ENCODE results near the gene GRIK2. TPM values are rescaled to one million over a fixed set of nuclear protein-coding genes. Genes with fewer than 3 reads are reported as not detected.

Gene GRIK2
- total RNA-seq, 1 experiment from 2014 or later = 0.61 TPM

DNA sequence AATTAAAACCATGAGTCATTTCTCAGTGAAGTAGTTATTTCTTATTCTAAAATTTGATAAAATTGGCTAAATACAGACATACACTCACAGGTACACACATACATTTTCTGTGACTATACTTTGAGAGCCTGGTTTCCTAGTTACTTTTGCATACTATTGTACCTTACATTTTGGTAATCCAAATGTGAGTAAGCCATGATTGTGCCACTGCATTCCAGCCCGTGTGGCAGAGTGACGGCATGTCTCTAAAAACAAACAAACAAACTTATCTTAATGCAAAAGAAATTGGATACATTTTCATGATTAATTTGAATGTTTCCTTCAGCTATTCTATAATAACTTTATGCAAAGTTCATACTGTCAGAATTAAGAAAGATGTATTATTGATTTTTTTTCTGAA is 628.8 kb downstream of the GRIK2 start:
- BruUV-seq (replicated peaks) = no TSS peak

DNA sequence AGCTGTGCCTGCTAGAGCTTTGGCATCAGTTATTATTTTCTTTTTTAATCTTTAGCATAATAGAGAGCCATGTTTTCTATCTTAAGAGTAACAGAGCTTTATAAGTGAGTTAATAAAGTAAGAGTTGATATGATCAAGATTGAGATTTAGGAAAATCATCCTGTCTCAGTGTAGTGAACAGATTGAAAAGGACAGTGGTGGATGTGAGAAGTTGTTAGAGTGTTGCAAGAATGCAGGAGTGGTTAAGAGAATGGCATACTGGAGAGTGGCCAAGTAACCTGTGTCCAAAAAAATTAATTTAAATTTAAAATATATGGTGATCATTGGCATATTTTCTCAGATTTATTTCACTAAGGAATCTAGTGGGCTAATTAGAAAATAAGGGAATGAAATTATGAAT is 629.3 kb downstream of the GRIK2 start:
- Histone ChIP-seq H3K36me3 (ENCODE audit: low read depth) (no peaks in the 10 kb centered on the region), H2AFZ (peak overlapping the region; percentile 6; the same call in 1 of the 2 replicates), H4K20me1 (ENCODE audit: insufficient read depth) (no peaks in the 10 kb centered on the region), H3K4me3 (no peak overlapping the region), H3K9me2 (ENCODE audit: insufficient read depth) (no peaks in the 10 kb centered on the region), H3K27me3 (ENCODE audit: insufficient read depth, low read depth) (no peaks in the 10 kb centered on the region), H3K4me1 (replicated peaks; ENCODE audit: insufficient read depth) (no peaks in the 10 kb centered on the region), H3F3A (ENCODE audit: insufficient read depth, low read depth) (no peaks in the 10 kb centered on the region), H3K79me2 (ENCODE audit: low read depth) (no peaks in the 10 kb centered on the region), H3K9me3 (ENCODE audit: insufficient read depth, low read depth) (no peaks in the 10 kb centered on the region; the same call in 1 of the 2 replicates), H3K27ac (no peak overlapping the region), H3K4me2 (no peak overlapping the region)
- no peak for TF ChIP-seq EZH2 (IDR thresholded peaks at IDR 0.05; ENCODE audit: low read depth)
- TF ChIP-seq, protein P1, sequence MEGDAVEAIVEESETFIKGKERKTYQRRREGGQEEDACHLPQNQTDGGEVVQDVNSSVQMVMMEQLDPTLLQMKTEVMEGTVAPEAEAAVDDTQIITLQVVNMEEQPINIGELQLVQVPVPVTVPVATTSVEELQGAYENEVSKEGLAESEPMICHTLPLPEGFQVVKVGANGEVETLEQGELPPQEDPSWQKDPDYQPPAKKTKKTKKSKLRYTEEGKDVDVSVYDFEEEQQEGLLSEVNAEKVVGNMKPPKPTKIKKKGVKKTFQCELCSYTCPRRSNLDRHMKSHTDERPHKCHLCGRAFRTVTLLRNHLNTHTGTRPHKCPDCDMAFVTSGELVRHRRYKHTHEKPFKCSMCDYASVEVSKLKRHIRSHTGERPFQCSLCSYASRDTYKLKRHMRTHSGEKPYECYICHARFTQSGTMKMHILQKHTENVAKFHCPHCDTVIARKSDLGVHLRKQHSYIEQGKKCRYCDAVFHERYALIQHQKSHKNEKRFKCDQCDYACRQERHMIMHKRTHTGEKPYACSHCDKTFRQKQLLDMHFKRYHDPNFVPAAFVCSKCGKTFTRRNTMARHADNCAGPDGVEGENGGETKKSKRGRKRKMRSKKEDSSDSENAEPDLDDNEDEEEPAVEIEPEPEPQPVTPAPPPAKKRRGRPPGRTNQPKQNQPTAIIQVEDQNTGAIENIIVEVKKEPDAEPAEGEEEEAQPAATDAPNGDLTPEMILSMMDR (conservative IDR thresholded peaks at IDR 0.05) = no peak
- intact Hi-C loops (cut with micrococcal nuclease; ENCODE audit: unreplicated experiment) = no loop called here
- no TSS peak for BruUV-seq (replicated peaks)
- POLR2A ChIA-PET (ENCODE audit: unreplicated experiment) = no interaction called here
- CTCF ChIA-PET = no interaction called here
- DNase-seq = no peak

More for the DNA sequence above, 628.8 kb downstream of the GRIK2 start:
- POLR2A ChIA-PET (ENCODE audit: unreplicated experiment) = no interaction called here
- Histone ChIP-seq H3K4me3 (no peak overlapping the region), H3K4me2 (no peak overlapping the region), H3K9me2 (ENCODE audit: insufficient read depth) (no peaks in the 10 kb centered on the region), H3K36me3 (ENCODE audit: low read depth) (no peaks in the 10 kb centered on the region), H4K20me1 (ENCODE audit: insufficient read depth) (no peaks in the 10 kb centered on the region), H2AFZ (peak overlapping the region; percentile 6; the same call in 1 of the 2 replicates), H3F3A (ENCODE audit: insufficient read depth, low read depth) (no peaks in the 10 kb centered on the region), H3K9me3 (ENCODE audit: insufficient read depth, low read depth) (no peaks in the 10 kb centered on the region; the same call in 1 of the 2 replicates), H3K27ac (no peak overlapping the region), H3K4me1 (replicated peaks; ENCODE audit: insufficient read depth) (no peaks in the 10 kb centered on the region), H3K79me2 (ENCODE audit: low read depth) (no peaks in the 10 kb centered on the region), H3K27me3 (ENCODE audit: insufficient read depth, low read depth) (no peaks in the 10 kb centered on the region)
- CTCF ChIA-PET = no interaction called here
- intact Hi-C loops (cut with micrococcal nuclease; ENCODE audit: unreplicated experiment) = no loop called here
- no peak for DNase-seq
- TF ChIP-seq EZH2 (IDR thresholded peaks at IDR 0.05; ENCODE audit: low read depth) = no peak
- TF ChIP-seq, protein P1 (conservative IDR thresholded peaks at IDR 0.05) = no peak

DNA sequence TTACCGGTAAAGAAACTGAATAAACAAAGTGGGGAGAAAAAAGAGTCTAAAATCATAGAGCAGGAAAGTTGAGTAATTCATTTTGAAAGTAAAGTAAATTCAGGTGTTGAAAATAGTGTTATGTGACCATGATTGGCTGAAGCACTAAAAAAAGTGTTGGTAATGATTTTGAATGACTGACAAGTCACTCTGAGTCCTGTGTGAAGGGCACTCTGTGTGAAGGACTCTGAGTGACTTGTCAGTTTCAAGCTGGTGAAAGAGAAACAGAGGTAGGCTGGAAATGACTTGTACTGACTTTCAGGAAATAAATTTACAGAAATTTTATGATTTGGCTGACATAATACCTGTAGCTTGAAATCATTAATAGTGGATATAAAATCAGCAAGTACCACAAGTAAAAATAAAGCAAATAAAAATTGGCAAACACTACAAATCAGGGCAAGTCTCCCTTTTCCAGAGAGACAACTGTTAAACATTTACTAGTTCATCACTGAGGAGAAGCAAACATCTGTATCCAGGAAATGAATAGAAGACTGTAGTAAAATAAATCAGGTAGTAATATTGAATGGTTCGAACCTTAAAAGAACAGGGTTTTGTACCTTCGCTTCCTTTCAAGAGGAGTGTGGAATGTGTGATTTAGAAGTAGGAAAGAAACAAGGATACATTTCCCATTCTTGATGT is 630.6 kb downstream of the GRIK2 start:
- no peaks in the 10 kb centered on the region for H3K4me1 ChIP-seq (replicated peaks; ENCODE audit: insufficient read depth)
- no peaks in the 10 kb centered on the region for H3K27me3 ChIP-seq (ENCODE audit: insufficient read depth, low read depth)
- no peaks in the 10 kb centered on the region for H3K9me2 ChIP-seq (ENCODE audit: insufficient read depth)
- no peaks in the 10 kb centered on the region; the same call in 1 of the 2 replicates for H3K9me3 ChIP-seq (ENCODE audit: insufficient read depth, low read depth)
- CTCF ChIA-PET = no interaction called here
- POLR2A ChIA-PET (ENCODE audit: unreplicated experiment) = no interaction called here
- H2AFZ ChIP-seq = no peak overlapping the region
- no peaks in the 10 kb centered on the region for H3K36me3 ChIP-seq (ENCODE audit: low read depth)
- no peaks in the 10 kb centered on the region for H3K79me2 ChIP-seq (ENCODE audit: low read depth)
- no TSS peak for BruUV-seq (replicated peaks)
- no peak for DNase-seq
- H3K4me3 ChIP-seq = no peak overlapping the region
- H3F3A ChIP-seq (ENCODE audit: insufficient read depth, low read depth) = no peaks in the 10 kb centered on the region
- no peak overlapping the region for H3K27ac ChIP-seq
- TF ChIP-seq, protein P1 (conservative IDR thresholded peaks at IDR 0.05) = no peak
- TF ChIP-seq EZH2 (IDR thresholded peaks at IDR 0.05; ENCODE audit: low read depth) = no peak
- H3K4me2 ChIP-seq = no peak overlapping the region
- intact Hi-C loops (cut with micrococcal nuclease; ENCODE audit: unreplicated experiment) = no loop called here
- H4K20me1 ChIP-seq (ENCODE audit: insufficient read depth) = no peaks in the 10 kb centered on the region

Measured in PC-9 (cell line).